HS-5 (cell line): ENCODE measurements around the gene USE1.
A peak's percentile ranks its signal among the peaks of the same experiment; 100 is the strongest.

ENCODE experiments used
- DNase-seq: peaks from one replicate; pipeline ENCODE4 v3.0.0-alpha.2; 2012; ENCODE audit warnings: low read depth

The USE1 gene

GRCh38 chr19:17205237-17206140, 9.7 kb upstream of the USE1 start:
- DNase-seq = no peak

- no peak for DNase-seq
These were observed 8.2 kb upstream of the USE1 start for GRCh38 chr19:17206736-17207581.

GRCh38 chr19:17209126-17210036, 5.8 kb upstream of the USE1 start:
- no peak for DNase-seq

- no peak for DNase-seq
These were observed 4.9 kb upstream of the USE1 start for GRCh38 chr19:17210296-17210695.

GRCh38 chr19:17211547-17212446, 3.4 kb upstream of the USE1 start:
- no peak for DNase-seq

GRCh38 chr19:17213334-17213733, 1.8 kb upstream of the USE1 start:
- DNase-seq = no peak

GRCh38 chr19:17214508-17215126, 540 bp upstream of the USE1 start:
- no peak for DNase-seq

GRCh38 chr19:17216058-17216670, 1.0 kb downstream of the USE1 start:
- no peak for DNase-seq

- DNase-seq = no peak
These were observed 4.1 kb downstream of the USE1 start for GRCh38 chr19:17219286-17219685.

- no peak for DNase-seq
These were observed 5.1 kb downstream of the USE1 start for GRCh38 chr19:17220207-17220758.

GRCh38 chr19:17225053-17225452, 9.9 kb downstream of the USE1 start:
- no peak for DNase-seq

- DNase-seq = peak; percentile 85
These were observed 11.1 kb downstream of the USE1 start, which contains the start of gene OCEL1 for GRCh38 chr19:17226002-17226933. OCEL1 (plus strand) TSS chr19:17226226; CDS start chr19:17226248, 22 bp downstream.

- DNase-seq = no peak
These were observed 12.7 kb downstream of the USE1 start for GRCh38 chr19:17227798-17228367.

GRCh38 chr19:17229890-17230289, 14.7 kb downstream of the USE1 start:
- no peak for DNase-seq

GRCh38 chr19:17232258-17232657, 17.1 kb downstream of the USE1 start:
- no peak for DNase-seq

- no peak for DNase-seq
These were observed 19.7 kb downstream of the USE1 start for GRCh38 chr19:17234911-17235299.

- no peak for DNase-seq
These were observed 20.3 kb downstream of the USE1 start for GRCh38 chr19:17235300-17235970.
